HEK293 (cell line): ENCODE data around the gene SOX18.

Experiments
- CTCF ChIA-PET: fragments of 350-600 bp; formaldehyde crosslinking; extraction: SDS; loops from one replicate; lab custom pipeline; 2021; ENCODE audit warnings: antibody characterized with exemption; lab: Yijun Ruan, JAX
- POLR2A ChIA-PET: fragments of 300-600 bp; formaldehyde crosslinking; extraction: SDS; loops from one replicate; lab custom pipeline; 2020; ENCODE audit warnings: antibody characterized with exemption, inconsistent platforms; lab: Yijun Ruan, JAX
- H3K27ac ChIP-seq: fragments of 200-500 bp; sonication (Bioruptor generic); 2 replicates; pipeline ENCODE4 v1.5.1; 2014; ENCODE audit warnings: low read depth, low read length, control low read depth, inconsistent platforms; ENCODE audit errors: extremely low read depth
- H3K36me3 ChIP-seq, 2 experiments: fragments of 200-500 bp in 1 of 2; sonication (Bioruptor generic) in 1 of 2; 1 replicate in 1 of 2; 2 replicates in 1 of 2; pipeline ENCODE4 v1.5.1; 2014 to 2017; ENCODE audit warnings: inconsistent platforms in 2 of 2, low read length in 2 of 2; ENCODE audit not compliant: control insufficient read depth in 2 of 2, insufficient read depth in 1 of 2
- H3K4me1 ChIP-seq: fragments of 200-500 bp; sonication (Bioruptor generic); 2 replicates; pipeline ENCODE4 v1.5.1; 2014; ENCODE audit warnings: mild to moderate bottlenecking, low read length, inconsistent platforms; ENCODE audit not compliant: control insufficient read depth, insufficient read depth
- H3K4me3 ChIP-seq: 2 replicates; pipeline ENCODE4 v1.5.1; 2011; ENCODE audit warnings: low read depth, mild to moderate bottlenecking, control low read depth, low read length, moderate library complexity
- H3K9me3 ChIP-seq: fragments of 200-500 bp; sonication (Bioruptor generic); 2 replicates; pipeline ENCODE4 v1.5.1; 2014; ENCODE audit warnings: low read depth, low read length, inconsistent platforms; ENCODE audit not compliant: control insufficient read depth, insufficient read depth
- GLIS2 ChIP-seq: fragments of 450-650 bp; formaldehyde crosslinking; IDR thresholded peaks from 2 replicates; pipeline ENCODE4 v1.5.1; 2016; ENCODE audit warnings: missing biosample characterization, missing genetic modification characterization
- KLF1 ChIP-seq: fragments of 450-650 bp; formaldehyde crosslinking; IDR thresholded peaks from 2 replicates; pipeline ENCODE4 v1.5.1; 2016; ENCODE audit warnings: missing biosample characterization, missing genetic modification characterization
- KLF9 ChIP-seq: fragments of 450-650 bp; formaldehyde crosslinking; IDR thresholded peaks from 2 replicates; pipeline ENCODE4 v1.5.1; 2016; ENCODE audit warnings: missing biosample characterization, missing genetic modification characterization, low read depth
- TCF7L2 ChIP-seq: IDR thresholded peaks from 2 replicates; pipeline ENCODE4 v1.6.1; 2011; ENCODE audit warnings: low read depth, mild to moderate bottlenecking, inconsistent platforms, low read length, moderate library complexity, borderline replicate concordance
- ZBTB48 ChIP-seq: fragments of 450-650 bp; formaldehyde crosslinking; IDR thresholded peaks from 2 replicates; pipeline ENCODE4 v1.5.1; 2016; ENCODE audit warnings: missing biosample characterization, missing genetic modification characterization
- ZNF211 ChIP-seq: fragments of 450-650 bp; formaldehyde crosslinking; IDR thresholded peaks from 2 replicates; pipeline ENCODE4 v1.5.1; 2016; ENCODE audit warnings: low read depth, missing biosample characterization, missing genetic modification characterization
- ZNF311 ChIP-seq: fragments of 450-650 bp; formaldehyde crosslinking; IDR thresholded peaks from 2 replicates; pipeline ENCODE4 v1.5.1; 2017; ENCODE audit warnings: missing biosample characterization, missing genetic modification characterization, borderline replicate concordance
- ZNF433 ChIP-seq: fragments of 450-650 bp; formaldehyde crosslinking; IDR thresholded peaks from 2 replicates; pipeline ENCODE4 v1.5.1; 2016; ENCODE audit warnings: missing biosample characterization, missing genetic modification characterization, low read depth
- ZNF473 ChIP-seq: fragments of 450-650 bp; formaldehyde crosslinking; IDR thresholded peaks from 2 replicates; pipeline ENCODE4 v1.5.1; 2017; ENCODE audit warnings: missing biosample characterization, missing genetic modification characterization
- ZNF529 ChIP-seq: fragments of 450-650 bp; formaldehyde crosslinking; IDR thresholded peaks from 2 replicates; pipeline ENCODE4 v1.5.1; 2017; ENCODE audit warnings: missing genetic modification characterization, missing biosample characterization; ENCODE audit not compliant: insufficient replicate concordance
- ZNF530 ChIP-seq: fragments of 450-650 bp; formaldehyde crosslinking; IDR thresholded peaks from 2 replicates; pipeline ENCODE4 v1.5.1; 2016; ENCODE audit warnings: low read depth, missing biosample characterization, missing genetic modification characterization
- ZNF623 ChIP-seq: fragments of 450-650 bp; formaldehyde crosslinking; IDR thresholded peaks from 2 replicates; pipeline ENCODE4 v1.5.1; 2016; ENCODE audit warnings: missing biosample characterization, missing genetic modification characterization
- ZNF624 ChIP-seq: fragments of 450-650 bp; formaldehyde crosslinking; IDR thresholded peaks from 2 replicates; pipeline ENCODE4 v1.5.1; 2017; ENCODE audit warnings: missing biosample characterization, missing genetic modification characterization
- ZNF830 ChIP-seq: fragments of 450-650 bp; IDR thresholded peaks from 2 replicates; pipeline ENCODE4 v1.5.0; 2018; ENCODE audit warnings: missing biosample characterization, missing genetic modification characterization, low read depth, mild to moderate bottlenecking, moderate library complexity
- TF ChIP-seq, protein P1 (sequence below): fragments of 450-650 bp; formaldehyde crosslinking; IDR thresholded peaks from 2 replicates; pipeline ENCODE4 v1.5.1; 2016; ENCODE audit warnings: missing biosample characterization, missing genetic modification characterization
- TF ChIP-seq, protein P2 (sequence below): fragments of 450-650 bp; formaldehyde crosslinking; IDR thresholded peaks from 2 replicates; pipeline ENCODE4 v1.5.1; 2016; ENCODE audit warnings: missing biosample characterization, missing genetic modification characterization
- TF ChIP-seq, protein P3 (sequence below): fragments of 450-650 bp; formaldehyde crosslinking; IDR thresholded peaks from 2 replicates; pipeline ENCODE4 v1.5.1; 2016; ENCODE audit warnings: missing biosample characterization, missing genetic modification characterization

Gene SOX18

DNA sequence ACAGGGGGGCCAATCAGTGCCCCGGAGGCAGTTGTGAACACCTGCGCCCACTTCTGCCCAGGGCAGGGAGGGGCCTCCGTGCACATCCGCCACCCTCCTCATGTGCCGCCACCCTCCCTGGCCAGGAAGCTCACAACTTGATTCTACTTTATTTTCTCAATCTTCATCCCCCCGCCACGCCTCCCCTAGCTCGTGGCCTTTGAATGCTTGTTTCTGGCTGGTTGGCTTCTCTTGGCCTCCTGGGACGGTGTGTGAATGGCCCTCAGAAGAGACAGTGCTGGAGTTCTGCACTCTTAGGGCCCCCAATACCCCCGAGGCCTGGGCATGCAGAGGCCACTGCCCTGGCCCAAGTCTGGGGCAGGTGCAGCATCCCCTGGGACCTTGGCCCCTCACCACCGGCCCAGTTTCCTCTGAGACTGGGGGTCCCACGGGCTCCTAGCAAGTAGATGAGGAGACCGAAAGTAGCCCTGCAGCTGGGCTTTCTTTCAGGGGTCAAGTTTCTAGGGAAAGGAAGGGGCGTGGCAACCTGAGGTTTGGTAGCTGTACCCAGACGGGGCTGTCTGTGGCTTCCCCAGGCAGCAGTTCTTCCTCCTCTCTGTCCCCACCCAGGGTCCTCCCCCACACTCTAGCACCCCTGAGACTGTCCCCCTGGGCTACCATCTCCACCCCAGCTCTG lies 28.6 kb upstream of the SOX18 start:
- TF ChIP-seq, protein P1, sequence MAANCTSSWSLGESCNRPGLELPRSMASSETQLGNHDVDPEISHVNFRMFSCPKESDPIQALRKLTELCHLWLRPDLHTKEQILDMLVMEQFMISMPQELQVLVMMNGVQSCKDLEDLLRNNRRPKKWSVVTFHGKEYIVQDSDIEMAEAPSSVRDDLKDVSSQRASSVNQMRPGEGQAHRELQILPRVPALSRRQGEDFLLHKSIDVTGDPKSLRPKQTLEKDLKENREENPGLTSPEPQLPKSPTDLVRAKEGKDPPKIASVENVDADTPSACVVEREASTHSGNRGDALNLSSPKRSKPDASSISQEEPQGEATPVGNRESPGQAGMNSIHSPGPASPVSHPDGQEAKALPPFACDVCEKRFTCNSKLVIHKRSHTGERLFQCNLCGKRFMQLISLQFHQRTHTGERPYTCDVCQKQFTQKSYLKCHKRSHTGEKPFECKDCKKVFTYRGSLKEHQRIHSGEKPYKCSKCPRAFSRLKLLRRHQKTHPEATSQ (tag by site-specific recombination) = no peak
- TF ChIP-seq KLF1 (tag by site-specific recombination) = peak; percentile 48; the same call in 1 of the 2 replicates
- TF ChIP-seq KLF9 = peak; percentile 60; the same call in 1 of the 2 replicates
- TF ChIP-seq, protein P2, sequence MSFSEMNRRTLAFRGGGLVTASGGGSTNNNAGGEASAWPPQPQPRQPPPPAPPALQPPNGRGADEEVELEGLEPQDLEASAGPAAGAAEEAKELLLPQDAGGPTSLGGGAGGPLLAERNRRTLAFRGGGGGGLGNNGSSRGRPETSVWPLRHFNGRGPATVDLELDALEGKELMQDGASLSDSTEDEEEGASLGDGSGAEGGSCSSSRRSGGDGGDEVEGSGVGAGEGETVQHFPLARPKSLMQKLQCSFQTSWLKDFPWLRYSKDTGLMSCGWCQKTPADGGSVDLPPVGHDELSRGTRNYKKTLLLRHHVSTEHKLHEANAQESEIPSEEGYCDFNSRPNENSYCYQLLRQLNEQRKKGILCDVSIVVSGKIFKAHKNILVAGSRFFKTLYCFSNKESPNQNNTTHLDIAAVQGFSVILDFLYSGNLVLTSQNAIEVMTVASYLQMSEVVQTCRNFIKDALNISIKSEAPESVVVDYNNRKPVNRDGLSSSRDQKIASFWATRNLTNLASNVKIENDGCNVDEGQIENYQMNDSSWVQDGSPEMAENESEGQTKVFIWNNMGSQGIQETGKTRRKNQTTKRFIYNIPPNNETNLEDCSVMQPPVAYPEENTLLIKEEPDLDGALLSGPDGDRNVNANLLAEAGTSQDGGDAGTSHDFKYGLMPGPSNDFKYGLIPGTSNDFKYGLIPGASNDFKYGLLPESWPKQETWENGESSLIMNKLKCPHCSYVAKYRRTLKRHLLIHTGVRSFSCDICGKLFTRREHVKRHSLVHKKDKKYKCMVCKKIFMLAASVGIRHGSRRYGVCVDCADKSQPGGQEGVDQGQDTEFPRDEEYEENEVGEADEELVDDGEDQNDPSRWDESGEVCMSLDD (tag by site-specific recombination) = 0 out of 2 replicates have a peak, but pooled peaks have one; percentile 2
- H3K4me3 ChIP-seq = no peak overlapping the region
- peaks cover 0 to 12% of the 10 kb centered on the region in 2 experiments; a peak in 1 of 3 replicates for H3K36me3 ChIP-seq
- H3K27ac ChIP-seq = no peak overlapping the region
- H3K9me3 ChIP-seq = no peaks in the 10 kb centered on the region
- CTCF ChIA-PET = interaction anchor here (1.0 to 1.2 kb wide), 2 partner anchors 8 to 97 kb away, joined by 3 to 4 read pairs; partner anchors contain the start of gene PRPF6
- H3K4me1 ChIP-seq = peaks cover 10% of the 10 kb centered on the region
- POLR2A ChIA-PET = interaction anchor here (1.4 kb wide), 1 partner anchor 15 kb away, joined by 4 read pairs; no protein-coding TSS in a partner anchor

DNA sequence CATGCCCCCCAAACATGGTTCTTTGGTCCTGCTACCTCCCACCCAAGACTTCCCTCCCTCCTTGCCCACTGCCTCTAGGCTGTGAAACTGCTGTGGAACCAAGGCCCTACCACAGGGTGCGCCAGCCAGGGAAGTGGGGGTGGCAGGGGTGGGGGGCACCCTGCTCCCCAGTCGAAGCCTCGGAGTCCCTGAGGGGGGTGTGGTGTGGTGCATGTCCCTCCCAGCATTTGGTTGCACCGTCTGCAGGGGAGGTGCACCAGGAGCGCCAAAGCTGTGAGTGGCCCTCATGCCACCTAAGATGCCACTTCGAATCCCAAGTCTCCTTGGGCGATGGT lies 28.1 kb upstream of the SOX18 start:
- Histone ChIP-seq H3K36me3 (peaks cover 0 to 13% of the 10 kb centered on the region in 2 experiments; a peak in 1 of 3 replicates), H3K9me3 (no peaks in the 10 kb centered on the region), H3K4me1 (peaks cover 10% of the 10 kb centered on the region), H3K4me3 (no peak overlapping the region), H3K27ac (no peak overlapping the region)
- TF ChIP-seq ZNF473 (tag by site-specific recombination) (no peak), TCF7L2 (no peak), ZNF530 (tag by site-specific recombination) (no peak), GLIS2 (peak; percentile 46; the same call in 1 of the 2 replicates)
- TF ChIP-seq, protein P3, sequence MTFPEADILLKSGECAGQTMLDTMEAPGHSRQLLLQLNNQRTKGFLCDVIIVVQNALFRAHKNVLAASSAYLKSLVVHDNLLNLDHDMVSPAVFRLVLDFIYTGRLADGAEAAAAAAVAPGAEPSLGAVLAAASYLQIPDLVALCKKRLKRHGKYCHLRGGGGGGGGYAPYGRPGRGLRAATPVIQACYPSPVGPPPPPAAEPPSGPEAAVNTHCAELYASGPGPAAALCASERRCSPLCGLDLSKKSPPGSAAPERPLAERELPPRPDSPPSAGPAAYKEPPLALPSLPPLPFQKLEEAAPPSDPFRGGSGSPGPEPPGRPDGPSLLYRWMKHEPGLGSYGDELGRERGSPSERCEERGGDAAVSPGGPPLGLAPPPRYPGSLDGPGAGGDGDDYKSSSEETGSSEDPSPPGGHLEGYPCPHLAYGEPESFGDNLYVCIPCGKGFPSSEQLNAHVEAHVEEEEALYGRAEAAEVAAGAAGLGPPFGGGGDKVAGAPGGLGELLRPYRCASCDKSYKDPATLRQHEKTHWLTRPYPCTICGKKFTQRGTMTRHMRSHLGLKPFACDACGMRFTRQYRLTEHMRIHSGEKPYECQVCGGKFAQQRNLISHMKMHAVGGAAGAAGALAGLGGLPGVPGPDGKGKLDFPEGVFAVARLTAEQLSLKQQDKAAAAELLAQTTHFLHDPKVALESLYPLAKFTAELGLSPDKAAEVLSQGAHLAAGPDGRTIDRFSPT (tag by site-specific recombination) = peak; percentile 65; the same call in 1 of the 2 replicates
- TF ChIP-seq, protein P2 (tag by site-specific recombination) = peak; percentile 28; the same call in 1 of the 2 replicates
- POLR2A ChIA-PET = interaction anchor here (1.4 kb wide), 1 partner anchor 15 kb away, joined by 4 read pairs; no protein-coding TSS in a partner anchor
- CTCF ChIA-PET = interaction anchor here (1.0 kb wide), 1 partner anchor 97 kb away, joined by 4 read pairs; the partner anchor contains the start of gene PRPF6

DNA sequence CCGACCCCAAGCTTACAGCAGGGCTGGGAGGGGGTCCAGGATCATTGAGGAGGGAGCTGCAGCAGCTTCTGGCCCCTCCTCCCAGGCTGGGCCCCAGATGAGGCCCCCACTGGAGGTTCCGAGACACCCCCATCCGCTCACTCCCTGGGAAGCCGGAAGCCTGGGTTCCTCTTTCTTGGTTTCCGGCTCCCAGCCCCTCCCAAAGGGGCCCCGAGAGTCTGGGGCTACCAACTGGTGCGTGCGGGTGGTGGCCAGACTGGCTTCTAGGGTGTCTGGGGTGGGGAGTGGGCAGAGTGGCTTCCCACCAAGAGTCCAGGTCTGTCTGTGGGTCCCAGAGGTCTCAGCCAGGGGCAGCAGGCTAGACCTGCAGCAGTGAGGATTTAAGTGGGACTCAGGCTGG lies 27.7 kb upstream of the SOX18 start:
- H3K4me1 ChIP-seq = peaks cover 10% of the 10 kb centered on the region
- H3K36me3 ChIP-seq = peaks cover 0 to 17% of the 10 kb centered on the region in 2 experiments; a peak in 1 of 3 replicates
- H3K4me3 ChIP-seq = no peak overlapping the region
- POLR2A ChIA-PET = no interaction called here
- H3K27ac ChIP-seq = no peak overlapping the region
- CTCF ChIA-PET = no interaction called here
- no peaks in the 10 kb centered on the region for H3K9me3 ChIP-seq
- no peak for TF ChIP-seq ZNF830 (tag by site-specific recombination)
- TF ChIP-seq ZNF211 (tag by site-specific recombination) = no peak
- TF ChIP-seq ZNF529 (tag by site-specific recombination) = no peak
- no peak for TF ChIP-seq ZBTB48 (tag by site-specific recombination)
- TF ChIP-seq, protein P2 (tag by site-specific recombination) = no peak
- TF ChIP-seq ZNF623 (tag by site-specific recombination) = no peak
- no peak for TF ChIP-seq ZNF311 (tag by site-specific recombination)
- TF ChIP-seq ZNF433 (tag by site-specific recombination) = no peak
- no peak for TF ChIP-seq ZNF624
